CD14-positive monocyte (primary cell): Measurements from ENCODE around the gene DOCK1. TPM values are rescaled to one million over a fixed set of nuclear protein-coding genes. Genes with fewer than 3 reads are reported as not detected.

ENCODE experiments used
- DNase-seq, 3 donors: peaks; one replicate each; pipeline ENCODE4 v3.0.0-alpha.2; 2011 to 2022
- H2AFZ ChIP-seq: 2 replicates; pipeline ENCODE4 v1.6.0; 2012; ENCODE audit warnings: mild to moderate bottlenecking, low read depth, low read length, inconsistent platforms; ENCODE audit not compliant: insufficient read depth, poor library complexity, severe bottlenecking
- H3K27ac ChIP-seq, 2 donors: 1 replicate in 1 of 2; 2 replicates in 1 of 2; pipeline ENCODE4 v1.5.1; 2012 to 2013; ENCODE audit warnings: low read length in 2 of 2, control low read depth in 1 of 2, inconsistent platforms in 1 of 2, low read depth in 1 of 2, mild to moderate bottlenecking in 1 of 2
- H3K27me3 ChIP-seq, 2 donors: one replicate each; pipeline versions ENCODE4 v1.6.0 to v1.6.1; 2011 to 2013; ENCODE audit warnings: low read length in 2 of 2; ENCODE audit not compliant: control insufficient read depth in 2 of 2, insufficient read depth in 2 of 2
- H3K36me3 ChIP-seq, 2 donors: replicated peaks in 1 of 2; 1 replicate in 1 of 2; 2 replicates in 1 of 2; pipeline versions ENCODE4 v1.5.1 to v1.6.1; 2012 to 2013; ENCODE audit warnings: low read length in 2 of 2, control low read depth in 1 of 2, inconsistent platforms in 1 of 2, mild to moderate bottlenecking in 1 of 2; ENCODE audit not compliant: insufficient read depth in 2 of 2, control insufficient read depth in 1 of 2
- H3K4me1 ChIP-seq, 2 donors: 1 replicate in 1 of 2; 2 replicates in 1 of 2; pipeline versions ENCODE4 v1.5.1 to v1.6.1; 2012 to 2013; ENCODE audit warnings: low read length in 2 of 2, control low read depth in 1 of 2, inconsistent platforms in 1 of 2, mild to moderate bottlenecking in 1 of 2, moderate library complexity in 1 of 2; ENCODE audit not compliant: insufficient read depth in 2 of 2, control insufficient read depth in 1 of 2
- H3K4me2 ChIP-seq: replicated peaks from 2 replicates; pipeline ENCODE3; 2012; ENCODE audit warnings: low read length, moderate library complexity, mild to moderate bottlenecking; ENCODE audit not compliant: poor library complexity, severe bottlenecking; ENCODE audit errors: extremely low read depth
- H3K4me3 ChIP-seq, 3 experiments: fragments of 200-600 bp in 1 of 3; sonication (generic) in 1 of 3; replicated peaks in 1 of 3; 1 replicate in 2 of 3; 2 replicates in 1 of 3; pipeline ENCODE4 v1.5.1; 2011 to 2013; ENCODE audit warnings: low read length in 3 of 3, mild to moderate bottlenecking in 3 of 3, control low read depth in 2 of 3, low read depth in 2 of 3, inconsistent platforms in 1 of 3, moderate library complexity in 1 of 3
- H3K79me2 ChIP-seq: 2 replicates; pipeline ENCODE4 v1.6.0; 2012; ENCODE audit warnings: mild to moderate bottlenecking, control low read depth, inconsistent platforms, low read length, moderate library complexity; ENCODE audit not compliant: insufficient read depth
- H3K9ac ChIP-seq: 2 replicates; pipeline ENCODE4 v1.6.0; 2017; ENCODE audit warnings: low read length, mild to moderate bottlenecking; ENCODE audit not compliant: insufficient read depth, poor library complexity, severe bottlenecking
- H3K9me3 ChIP-seq, 2 donors: replicated peaks in 1 of 2; 1 replicate in 1 of 2; 2 replicates in 1 of 2; pipeline versions ENCODE4 v1.5.1 to v1.6.1; 2012 to 2013; ENCODE audit warnings: low read length in 2 of 2, control low read depth in 1 of 2; ENCODE audit not compliant: control insufficient read depth in 1 of 2, insufficient read depth in 1 of 2
- H4K20me1 ChIP-seq: 2 replicates; pipeline ENCODE4 v1.6.0; 2012; ENCODE audit warnings: mild to moderate bottlenecking, low read length, control low read depth, moderate library complexity; ENCODE audit not compliant: insufficient read depth
- H3K27ac Mint-ChIP-seq, 7 donors: one replicate each; pipeline ENCODE4 v1.8.0; 2020; ENCODE audit warnings: mild to moderate bottlenecking in 7 of 7, mixed read lengths in 7 of 7, moderate library complexity in 6 of 7, inconsistent platforms in 2 of 7
- H3K27me3 Mint-ChIP-seq, 3 donors: one replicate each; pipeline ENCODE4 v1.8.0; 2021 to 2022; ENCODE audit warnings: low read depth in 3 of 3, mild to moderate bottlenecking in 3 of 3, mixed read lengths in 3 of 3, moderate library complexity in 3 of 3, inconsistent platforms in 1 of 3
- H3K36me3 Mint-ChIP-seq, 2 donors: one replicate each; pipeline ENCODE4 v1.8.0; 2020; ENCODE audit warnings: mixed read lengths in 2 of 2, inconsistent platforms in 1 of 2, mild to moderate bottlenecking in 1 of 2
- H3K4me1 Mint-ChIP-seq: one replicate; pipeline ENCODE4 v1.8.0; 2020; ENCODE audit warnings: mild to moderate bottlenecking, mixed read lengths
- H3K4me3 Mint-ChIP-seq, 2 donors: one replicate each; pipeline ENCODE4 v1.8.0; 2020; ENCODE audit warnings: mild to moderate bottlenecking in 2 of 2, mixed read lengths in 2 of 2, moderate library complexity in 1 of 2
- H3K9me3 Mint-ChIP-seq, 7 donors: one replicate each; pipeline ENCODE4 v1.8.0; 2020 to 2022; ENCODE audit warnings: mixed read lengths in 7 of 7, mild to moderate bottlenecking in 6 of 7, moderate library complexity in 6 of 7, inconsistent platforms in 2 of 7
- WGBS: methylation state at CpG from one replicate; pipeline ENCODE4 v1.1.5; 2013; ENCODE audit warnings: missing lambda C conversion rate; ENCODE audit not compliant: insufficient coverage; 5-methylcytosine and 5-hydroxymethylcytosine counted together
- intact Hi-C, 2 donors: fragments of 100-400 bp; cut with micrococcal nuclease; formaldehyde crosslinking; loops; one replicate each; pipeline versions ENCODE4 v1.15.0 to v1.15.1; 2023
- polyA plus RNA-seq, 3 donors: library from polyadenylated mRNA; depleted of rRNA in 1 of 3; unstranded in 2 of 3; stranded (reverse) in 1 of 3; fragments of 300-500 nt in 2 of 3; fragments of >200 nt in 1 of 3; fragmentation: Illumina TruSeq in 2 of 3; gene quantifications; 1 replicate in 2 of 3; 2 replicates in 1 of 3; pipeline ENCODE4 v1.2.3, GENCODE V29; 2012 to 2021
- TF ChIP-seq, protein P1 (sequence below): fragments of 200-600 bp; IDR thresholded peaks from one replicate; pipeline ENCODE4 v1.8.0; 2022; ENCODE audit warnings: antibody characterized with exemption, mild to moderate bottlenecking

The DOCK1 gene
- polyA plus RNA-seq, 3 donors, result 0.31 to 0.35 TPM; not detected in 1

DNA sequence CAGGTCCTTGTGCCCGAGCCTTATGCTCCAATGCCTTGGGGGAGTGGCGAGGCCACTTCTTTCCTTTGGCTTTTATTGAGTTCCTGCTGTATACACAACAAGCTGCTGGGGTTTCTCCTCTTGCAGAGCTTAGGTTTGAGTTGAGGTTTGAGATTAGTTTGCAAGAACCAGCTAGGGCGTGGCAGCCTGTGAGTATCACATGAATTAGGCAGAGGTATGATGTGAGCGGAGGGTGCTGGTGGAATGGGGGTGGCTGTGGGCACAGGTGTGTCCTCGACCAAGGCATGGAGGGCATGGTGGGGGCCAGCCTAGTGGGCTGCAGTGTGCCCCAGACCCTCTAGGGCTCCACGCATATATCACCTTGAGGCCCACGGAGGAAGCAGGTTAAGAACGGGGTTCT is 123.3 kb downstream of the DOCK1 start:
- Mint-ChIP-seq H3K27me3 (no peaks in the 10 kb centered on the region), H3K27ac (no peak overlapping the region), H3K9me3 (no peaks in the 10 kb centered on the region), H3K36me3 (no peaks in the 10 kb centered on the region), H3K4me3 (no peak overlapping the region), H3K4me1 (no peaks in the 10 kb centered on the region)
- intact Hi-C loops, result no loop called here
- no peak overlapping the region for H2AFZ ChIP-seq
- TF ChIP-seq, protein P1, sequence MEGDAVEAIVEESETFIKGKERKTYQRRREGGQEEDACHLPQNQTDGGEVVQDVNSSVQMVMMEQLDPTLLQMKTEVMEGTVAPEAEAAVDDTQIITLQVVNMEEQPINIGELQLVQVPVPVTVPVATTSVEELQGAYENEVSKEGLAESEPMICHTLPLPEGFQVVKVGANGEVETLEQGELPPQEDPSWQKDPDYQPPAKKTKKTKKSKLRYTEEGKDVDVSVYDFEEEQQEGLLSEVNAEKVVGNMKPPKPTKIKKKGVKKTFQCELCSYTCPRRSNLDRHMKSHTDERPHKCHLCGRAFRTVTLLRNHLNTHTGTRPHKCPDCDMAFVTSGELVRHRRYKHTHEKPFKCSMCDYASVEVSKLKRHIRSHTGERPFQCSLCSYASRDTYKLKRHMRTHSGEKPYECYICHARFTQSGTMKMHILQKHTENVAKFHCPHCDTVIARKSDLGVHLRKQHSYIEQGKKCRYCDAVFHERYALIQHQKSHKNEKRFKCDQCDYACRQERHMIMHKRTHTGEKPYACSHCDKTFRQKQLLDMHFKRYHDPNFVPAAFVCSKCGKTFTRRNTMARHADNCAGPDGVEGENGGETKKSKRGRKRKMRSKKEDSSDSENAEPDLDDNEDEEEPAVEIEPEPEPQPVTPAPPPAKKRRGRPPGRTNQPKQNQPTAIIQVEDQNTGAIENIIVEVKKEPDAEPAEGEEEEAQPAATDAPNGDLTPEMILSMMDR, result no peak
- no peak overlapping the region for H3K4me2 ChIP-seq
- no peak overlapping the region for H3K4me3 ChIP-seq
- H3K9me3 ChIP-seq, result no peaks in the 10 kb centered on the region
- WGBS, result 92% methylated on average over 7 of the region's 8 CpGs
- H3K27me3 ChIP-seq, result no peaks in the 10 kb centered on the region
- no peaks in the 10 kb centered on the region for H4K20me1 ChIP-seq
- DNase-seq, result no peak
- H3K79me2 ChIP-seq, result no peaks in the 10 kb centered on the region
- H3K27ac ChIP-seq, result no peak overlapping the region
- no peaks in the 10 kb centered on the region for H3K4me1 ChIP-seq
- H3K9ac ChIP-seq, result no peak overlapping the region
- no peaks in the 10 kb centered on the region for H3K36me3 ChIP-seq

DNA sequence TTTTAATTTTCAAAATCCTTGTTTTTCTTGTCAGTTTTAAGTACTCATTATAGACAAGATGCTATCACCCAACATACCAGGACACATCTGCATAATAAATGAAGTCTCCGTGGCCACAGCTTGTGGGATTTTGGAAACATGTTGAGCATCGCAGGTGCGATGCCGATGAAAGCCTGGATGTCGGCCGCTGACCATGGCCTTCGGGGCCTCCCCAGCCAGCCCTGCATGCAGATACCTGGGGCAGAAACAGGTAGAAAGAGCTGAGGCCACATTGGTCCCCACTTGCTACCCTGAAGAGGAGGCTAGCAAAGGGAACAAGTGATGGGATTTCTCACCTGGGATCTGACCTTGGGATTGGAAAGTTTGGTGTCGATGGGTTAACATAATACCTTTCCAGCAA is 123.8 kb downstream of the DOCK1 start:
- Histone ChIP-seq H3K27me3 (no peaks in the 10 kb centered on the region), H3K4me1 (no peaks in the 10 kb centered on the region), H3K9me3 (no peaks in the 10 kb centered on the region), H3K9ac (no peak overlapping the region), H3K79me2 (no peaks in the 10 kb centered on the region), H3K4me2 (no peak overlapping the region), H3K36me3 (no peaks in the 10 kb centered on the region), H3K4me3 (no peak overlapping the region), H2AFZ (no peak overlapping the region), H3K27ac (no peak overlapping the region), H4K20me1 (no peaks in the 10 kb centered on the region)
- Mint-ChIP-seq H3K4me3 (no peak overlapping the region), H3K27ac (peak overlapping the region in 1 of 7 donors; percentile 24), H3K27me3 (peaks cover 0 to 2% (median 0%) of the 10 kb centered on the region in 3 donors), H3K36me3 (no peaks in the 10 kb centered on the region), H3K4me1 (no peaks in the 10 kb centered on the region), H3K9me3 (no peaks in the 10 kb centered on the region)
- DNase-seq, result no peak
- intact Hi-C loops, result no loop called here
- TF ChIP-seq, protein P1, result no peak
- WGBS, result 98% methylated on average over 7 of the region's 8 CpGs
